DMS53 treated with DMSO at 0.1 percent for 48 hours (cell line): Measurements from ENCODE around the gene ADGRL3.
A peak's percentile ranks its signal among the peaks of the same experiment; 100 is the strongest.
"Not testable (repeated sequence)": the region's sequence is repeated elsewhere in the genome, so short reads cannot be mapped to it uniquely, and the experiment has no call there.

ENCODE experiments used
- DNase-seq: peaks from one replicate; lab custom pipeline; 2025; ENCODE audit not compliant: unreplicated experiment; lab: John Stamatoyannopoulos, UW

ADGRL3 gene

GRCh38 chr4:61204353-61205060 lies 4.4 kb downstream of the ADGRL3 start:
- peak; percentile 25 for DNase-seq

- no peak for DNase-seq
Measured at GRCh38 chr4:61205066-61205465, 4.9 kb downstream of the ADGRL3 start.

- not testable (repeated sequence) for DNase-seq
Measured at GRCh38 chr4:61207156-61207555, 7.0 kb downstream of the ADGRL3 start.

- DNase-seq: peak; percentile 26
Measured at GRCh38 chr4:61210186-61210939, 10.2 kb downstream of the ADGRL3 start.

- no peak for DNase-seq
Measured at GRCh38 chr4:61211781-61212180, 11.7 kb downstream of the ADGRL3 start.

GRCh38 chr4:61212788-61213187 lies 12.7 kb downstream of the ADGRL3 start:
- DNase-seq: no peak

- DNase-seq: no peak
Measured at GRCh38 chr4:61214680-61215079, 14.6 kb downstream of the ADGRL3 start.

- no peak for DNase-seq
Measured at GRCh38 chr4:61217222-61217621, 17.1 kb downstream of the ADGRL3 start.

GRCh38 chr4:61220556-61220955 lies 20.4 kb downstream of the ADGRL3 start:
- no peak for DNase-seq

GRCh38 chr4:61223385-61223784 lies 23.3 kb downstream of the ADGRL3 start:
- DNase-seq: no peak

GRCh38 chr4:61224573-61224972 lies 24.4 kb downstream of the ADGRL3 start:
- DNase-seq: no peak

- DNase-seq: no peak
Measured at GRCh38 chr4:61225656-61226055, 25.5 kb downstream of the ADGRL3 start.

GRCh38 chr4:61231421-61231820 lies 31.3 kb downstream of the ADGRL3 start:
- DNase-seq: no peak

GRCh38 chr4:61239250-61239649 lies 39.1 kb downstream of the ADGRL3 start:
- no peak for DNase-seq

GRCh38 chr4:61243962-61244361 lies 43.8 kb downstream of the ADGRL3 start:
- no peak for DNase-seq

- no peak for DNase-seq
Measured at GRCh38 chr4:61245069-61245714, 45.1 kb downstream of the ADGRL3 start.

- no peak for DNase-seq
Measured at GRCh38 chr4:61246034-61246433, 45.9 kb downstream of the ADGRL3 start.

- no peak for DNase-seq
Measured at GRCh38 chr4:61248705-61249104, 48.6 kb downstream of the ADGRL3 start.

GRCh38 chr4:61251129-61251528 lies 51.0 kb downstream of the ADGRL3 start:
- peak; percentile 88 for DNase-seq

- no peak for DNase-seq
Measured at GRCh38 chr4:61254406-61254805, 54.3 kb downstream of the ADGRL3 start.

GRCh38 chr4:61273233-61273632 lies 73.1 kb downstream of the ADGRL3 start:
- DNase-seq: no peak

GRCh38 chr4:61274286-61274685 lies 74.2 kb downstream of the ADGRL3 start:
- no peak for DNase-seq
